ENCODE data around the gene CTNNA1.

The CTNNA1 gene

GRCh38 chr5:138792195-138792790 is 39.1 kb downstream of the CTNNA1 start:
- Histone ChIP-seq H3K4me3 (no peak overlapping the region), H3K9me3 (no peaks in the 10 kb centered on the region), H3K27me3 (no peaks in the 10 kb centered on the region), H3K36me3 (no peaks in the 10 kb centered on the region), H3K27ac (no peak overlapping the region), H3K4me1 (peaks cover 0 to 84% (median 32%) of the 10 kb centered on the region in 4 donors)
- intact Hi-C loops (cut with DNase I; ENCODE audit: low total_unique reads): no loop called here
- no peak for DNase-seq
- TF ChIP-seq, protein P1, sequence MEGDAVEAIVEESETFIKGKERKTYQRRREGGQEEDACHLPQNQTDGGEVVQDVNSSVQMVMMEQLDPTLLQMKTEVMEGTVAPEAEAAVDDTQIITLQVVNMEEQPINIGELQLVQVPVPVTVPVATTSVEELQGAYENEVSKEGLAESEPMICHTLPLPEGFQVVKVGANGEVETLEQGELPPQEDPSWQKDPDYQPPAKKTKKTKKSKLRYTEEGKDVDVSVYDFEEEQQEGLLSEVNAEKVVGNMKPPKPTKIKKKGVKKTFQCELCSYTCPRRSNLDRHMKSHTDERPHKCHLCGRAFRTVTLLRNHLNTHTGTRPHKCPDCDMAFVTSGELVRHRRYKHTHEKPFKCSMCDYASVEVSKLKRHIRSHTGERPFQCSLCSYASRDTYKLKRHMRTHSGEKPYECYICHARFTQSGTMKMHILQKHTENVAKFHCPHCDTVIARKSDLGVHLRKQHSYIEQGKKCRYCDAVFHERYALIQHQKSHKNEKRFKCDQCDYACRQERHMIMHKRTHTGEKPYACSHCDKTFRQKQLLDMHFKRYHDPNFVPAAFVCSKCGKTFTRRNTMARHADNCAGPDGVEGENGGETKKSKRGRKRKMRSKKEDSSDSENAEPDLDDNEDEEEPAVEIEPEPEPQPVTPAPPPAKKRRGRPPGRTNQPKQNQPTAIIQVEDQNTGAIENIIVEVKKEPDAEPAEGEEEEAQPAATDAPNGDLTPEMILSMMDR (IDR thresholded peaks at IDR 0.05): no peak

GRCh38 chr5:138793575-138793974 is 40.4 kb downstream of the CTNNA1 start:
- Histone ChIP-seq H3K27me3 (no peaks in the 10 kb centered on the region), H3K27ac (no peak overlapping the region), H3K36me3 (no peaks in the 10 kb centered on the region), H3K4me3 (no peak overlapping the region), H3K4me1 (peaks cover 0 to 93% (median 33%) of the 10 kb centered on the region in 4 donors), H3K9me3 (no peaks in the 10 kb centered on the region)
- TF ChIP-seq, protein P1 (IDR thresholded peaks at IDR 0.05): no peak
- intact Hi-C loops (cut with DNase I; ENCODE audit: low total_unique reads): no loop called here
- DNase-seq: no peak

DNA sequence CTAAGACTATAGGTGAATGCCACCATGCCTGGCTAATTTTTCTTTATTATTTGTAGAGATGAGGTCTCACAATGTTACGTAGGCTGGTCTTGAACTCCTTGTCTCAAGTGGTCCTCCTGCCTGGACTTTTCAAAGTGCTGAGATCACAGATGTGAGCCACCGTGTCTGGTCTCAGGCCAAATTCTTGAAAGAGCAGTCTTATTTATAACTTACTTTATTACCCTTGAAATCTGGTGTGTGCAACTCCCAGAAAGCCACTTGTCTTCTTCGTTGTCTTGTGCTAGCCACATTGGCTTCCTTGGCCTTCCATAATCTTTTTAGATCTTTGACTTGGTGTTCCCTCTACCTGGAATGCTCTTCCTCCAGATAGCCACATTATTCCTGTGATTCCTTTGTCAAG is 50.1 kb downstream of the CTNNA1 start:
- Histone ChIP-seq H3K4me1 (peaks cover 0 to 38% (median 6%) of the 10 kb centered on the region in 4 donors), H3K9me3 (peaks cover 0 to 6% (median 0%) of the 10 kb centered on the region in 3 donors), H3K4me3 (no peak overlapping the region), H3K36me3 (no peaks in the 10 kb centered on the region), H3K27me3 (no peaks in the 10 kb centered on the region), H3K27ac (no peak overlapping the region)
- DNase-seq: no peak
- TF ChIP-seq, protein P1 (IDR thresholded peaks at IDR 0.05): no peak
- intact Hi-C loops (cut with DNase I; ENCODE audit: low total_unique reads): no loop called here

DNA sequence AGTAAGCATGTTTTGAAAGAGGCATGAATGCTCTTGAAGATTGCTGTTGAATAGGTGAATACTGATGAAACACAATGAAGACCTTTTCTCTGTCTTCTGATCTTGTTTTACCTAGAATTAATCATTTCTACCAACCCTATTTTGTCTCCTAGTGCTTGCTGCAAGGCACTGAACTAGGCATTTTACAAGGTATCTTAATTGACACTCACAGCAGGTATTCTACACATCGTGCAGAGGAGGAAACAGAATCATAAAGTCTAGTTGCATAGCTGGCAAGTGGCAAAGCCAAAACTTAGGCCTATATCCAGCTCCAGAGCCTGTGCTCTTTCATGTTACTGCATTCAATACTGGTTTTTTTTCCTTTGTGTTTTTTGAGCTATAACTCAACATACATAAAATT is 50.7 kb downstream of the CTNNA1 start:
- Histone ChIP-seq H3K4me3 (no peak overlapping the region), H3K36me3 (no peaks in the 10 kb centered on the region), H3K9me3 (peaks cover 0 to 6% (median 0%) of the 10 kb centered on the region in 3 donors), H3K27me3 (no peaks in the 10 kb centered on the region), H3K4me1 (peaks cover 0 to 34% (median 6%) of the 10 kb centered on the region in 4 donors), H3K27ac (no peak overlapping the region)
- DNase-seq: no peak
- TF ChIP-seq, protein P1 (IDR thresholded peaks at IDR 0.05): no peak
- intact Hi-C loops (cut with DNase I; ENCODE audit: low total_unique reads): no loop called here

DNA sequence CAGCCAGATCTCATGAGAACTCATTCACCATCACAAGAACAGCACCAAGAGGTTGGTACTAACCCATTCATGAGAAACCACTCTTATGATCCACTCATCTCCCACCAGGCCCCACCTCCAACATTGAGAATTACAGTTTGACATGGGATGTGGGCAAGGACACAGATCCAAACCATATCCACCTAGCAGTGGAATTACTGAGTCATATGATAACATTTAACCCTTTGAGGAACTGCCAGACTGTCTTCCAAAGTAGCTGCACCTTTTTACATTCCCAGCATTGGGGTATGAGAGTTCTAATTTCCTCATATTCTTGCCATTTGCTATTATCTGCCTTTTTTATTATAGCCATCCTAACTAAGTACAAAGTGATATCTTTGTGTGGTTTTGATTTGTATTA is 51.9 kb downstream of the CTNNA1 start:
- Histone ChIP-seq H3K36me3 (no peaks in the 10 kb centered on the region), H3K4me3 (no peak overlapping the region), H3K27ac (no peak overlapping the region), H3K4me1 (peaks cover 0 to 41% (median 9%) of the 10 kb centered on the region in 4 donors), H3K9me3 (peaks cover 0 to 6% (median 0%) of the 10 kb centered on the region in 3 donors), H3K27me3 (no peaks in the 10 kb centered on the region)
- TF ChIP-seq, protein P1 (IDR thresholded peaks at IDR 0.05): no peak
- no peak for DNase-seq
- intact Hi-C loops (cut with DNase I; ENCODE audit: low total_unique reads): no loop called here

Data from tibial artery (tissue), 4 donors.